Measurements from ENCODE around the gene TMEM203. TPM values are rescaled to one million over a fixed set of nuclear protein-coding genes. Genes with fewer than 3 reads are reported as not detected.
A peak's percentile ranks its signal among the peaks of the same experiment; 100 is the strongest.

TMEM203 gene
- total and polyA plus RNA-seq, 2 of the 13 experiments (the other 11 are each of a cell fraction or from before 2014, with no cell fraction given): 23.4 to 36.7 TPM

DNA sequence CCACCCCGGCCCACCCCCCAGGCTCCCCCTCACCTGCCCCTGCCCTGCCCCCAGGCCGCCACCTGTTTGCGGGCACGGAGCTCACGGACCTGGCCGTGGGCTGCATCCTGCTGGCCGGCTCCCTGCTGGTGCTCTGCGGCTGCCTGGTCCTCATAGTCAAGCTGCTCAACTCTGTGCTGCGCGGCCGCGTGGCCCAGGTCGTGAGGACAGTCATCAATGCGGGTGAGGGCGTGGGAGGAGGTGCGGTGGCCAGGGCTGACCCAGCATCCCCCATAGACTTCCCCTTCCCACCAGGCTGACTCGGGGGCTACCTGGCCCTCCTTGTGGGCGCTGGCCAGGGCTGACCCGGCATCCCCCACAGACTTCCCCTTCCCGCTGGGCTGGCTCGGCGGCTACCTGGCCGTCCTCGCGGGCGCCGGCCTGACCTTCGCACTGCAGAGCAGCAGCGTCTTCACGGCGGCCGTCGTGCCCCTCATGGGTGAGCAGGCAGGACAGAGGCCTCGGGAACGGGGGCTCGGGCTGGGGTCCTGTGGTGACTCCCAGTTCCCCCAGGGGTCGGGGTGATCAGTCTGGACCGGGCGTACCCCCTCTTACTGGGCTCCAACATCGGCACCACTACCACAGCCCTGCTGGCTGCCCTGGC lies 28.7 kb upstream of the TMEM203 start (continued):
- TF ChIP-seq, protein P1, sequence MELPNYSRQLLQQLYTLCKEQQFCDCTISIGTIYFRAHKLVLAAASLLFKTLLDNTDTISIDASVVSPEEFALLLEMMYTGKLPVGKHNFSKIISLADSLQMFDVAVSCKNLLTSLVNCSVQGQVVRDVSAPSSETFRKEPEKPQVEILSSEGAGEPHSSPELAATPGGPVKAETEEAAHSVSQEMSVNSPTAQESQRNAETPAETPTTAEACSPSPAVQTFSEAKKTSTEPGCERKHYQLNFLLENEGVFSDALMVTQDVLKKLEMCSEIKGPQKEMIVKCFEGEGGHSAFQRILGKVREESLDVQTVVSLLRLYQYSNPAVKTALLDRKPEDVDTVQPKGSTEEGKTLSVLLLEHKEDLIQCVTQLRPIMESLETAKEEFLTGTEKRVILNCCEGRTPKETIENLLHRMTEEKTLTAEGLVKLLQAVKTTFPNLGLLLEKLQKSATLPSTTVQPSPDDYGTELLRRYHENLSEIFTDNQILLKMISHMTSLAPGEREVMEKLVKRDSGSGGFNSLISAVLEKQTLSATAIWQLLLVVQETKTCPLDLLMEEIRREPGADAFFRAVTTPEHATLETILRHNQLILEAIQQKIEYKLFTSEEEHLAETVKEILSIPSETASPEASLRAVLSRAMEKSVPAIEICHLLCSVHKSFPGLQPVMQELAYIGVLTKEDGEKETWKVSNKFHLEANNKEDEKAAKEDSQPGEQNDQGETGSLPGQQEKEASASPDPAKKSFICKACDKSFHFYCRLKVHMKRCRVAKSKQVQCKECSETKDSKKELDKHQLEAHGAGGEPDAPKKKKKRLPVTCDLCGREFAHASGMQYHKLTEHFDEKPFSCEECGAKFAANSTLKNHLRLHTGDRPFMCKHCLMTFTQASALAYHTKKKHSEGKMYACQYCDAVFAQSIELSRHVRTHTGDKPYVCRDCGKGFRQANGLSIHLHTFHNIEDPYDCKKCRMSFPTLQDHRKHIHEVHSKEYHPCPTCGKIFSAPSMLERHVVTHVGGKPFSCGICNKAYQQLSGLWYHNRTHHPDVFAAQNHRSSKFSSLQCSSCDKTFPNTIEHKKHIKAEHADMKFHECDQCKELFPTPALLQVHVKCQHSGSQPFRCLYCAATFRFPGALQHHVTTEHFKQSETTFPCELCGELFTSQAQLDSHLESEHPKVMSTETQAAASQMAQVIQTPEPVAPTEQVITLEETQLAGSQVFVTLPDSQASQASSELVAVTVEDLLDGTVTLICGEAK (IDR thresholded peaks at IDR 0.05): no peak
- TF ChIP-seq, protein P1 (CRISPR knock-in tag; IDR thresholded peaks at IDR 0.05): peak; percentile 43; the same call in 1 of the 2 replicates
- TF ChIP-seq NR2F6 (IDR thresholded peaks at IDR 0.05): no peak
- TF ChIP-seq NR2F6 (CRISPR knock-in tag; IDR thresholded peaks at IDR 0.05): no peak
- peak; percentile 49; the same call in 1 of the 2 replicates for TF ChIP-seq HOXA9 (CRISPR knock-in tag; IDR thresholded peaks at IDR 0.05; ENCODE audit: borderline replicate concordance)
- TF ChIP-seq ZMYM4 (CRISPR knock-in tag; IDR thresholded peaks at IDR 0.05): 0 out of 2 replicates have a peak, but pooled peaks have one; percentile 17
- TF ChIP-seq, protein P2, sequence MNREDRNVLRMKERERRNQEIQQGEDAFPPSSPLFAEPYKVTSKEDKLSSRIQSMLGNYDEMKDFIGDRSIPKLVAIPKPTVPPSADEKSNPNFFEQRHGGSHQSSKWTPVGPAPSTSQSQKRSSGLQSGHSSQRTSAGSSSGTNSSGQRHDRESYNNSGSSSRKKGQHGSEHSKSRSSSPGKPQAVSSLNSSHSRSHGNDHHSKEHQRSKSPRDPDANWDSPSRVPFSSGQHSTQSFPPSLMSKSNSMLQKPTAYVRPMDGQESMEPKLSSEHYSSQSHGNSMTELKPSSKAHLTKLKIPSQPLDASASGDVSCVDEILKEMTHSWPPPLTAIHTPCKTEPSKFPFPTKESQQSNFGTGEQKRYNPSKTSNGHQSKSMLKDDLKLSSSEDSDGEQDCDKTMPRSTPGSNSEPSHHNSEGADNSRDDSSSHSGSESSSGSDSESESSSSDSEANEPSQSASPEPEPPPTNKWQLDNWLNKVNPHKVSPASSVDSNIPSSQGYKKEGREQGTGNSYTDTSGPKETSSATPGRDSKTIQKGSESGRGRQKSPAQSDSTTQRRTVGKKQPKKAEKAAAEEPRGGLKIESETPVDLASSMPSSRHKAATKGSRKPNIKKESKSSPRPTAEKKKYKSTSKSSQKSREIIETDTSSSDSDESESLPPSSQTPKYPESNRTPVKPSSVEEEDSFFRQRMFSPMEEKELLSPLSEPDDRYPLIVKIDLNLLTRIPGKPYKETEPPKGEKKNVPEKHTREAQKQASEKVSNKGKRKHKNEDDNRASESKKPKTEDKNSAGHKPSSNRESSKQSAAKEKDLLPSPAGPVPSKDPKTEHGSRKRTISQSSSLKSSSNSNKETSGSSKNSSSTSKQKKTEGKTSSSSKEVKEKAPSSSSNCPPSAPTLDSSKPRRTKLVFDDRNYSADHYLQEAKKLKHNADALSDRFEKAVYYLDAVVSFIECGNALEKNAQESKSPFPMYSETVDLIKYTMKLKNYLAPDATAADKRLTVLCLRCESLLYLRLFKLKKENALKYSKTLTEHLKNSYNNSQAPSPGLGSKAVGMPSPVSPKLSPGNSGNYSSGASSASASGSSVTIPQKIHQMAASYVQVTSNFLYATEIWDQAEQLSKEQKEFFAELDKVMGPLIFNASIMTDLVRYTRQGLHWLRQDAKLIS (CRISPR knock-in tag; IDR thresholded peaks at IDR 0.05): no peak
- TF ChIP-seq, protein P3, sequence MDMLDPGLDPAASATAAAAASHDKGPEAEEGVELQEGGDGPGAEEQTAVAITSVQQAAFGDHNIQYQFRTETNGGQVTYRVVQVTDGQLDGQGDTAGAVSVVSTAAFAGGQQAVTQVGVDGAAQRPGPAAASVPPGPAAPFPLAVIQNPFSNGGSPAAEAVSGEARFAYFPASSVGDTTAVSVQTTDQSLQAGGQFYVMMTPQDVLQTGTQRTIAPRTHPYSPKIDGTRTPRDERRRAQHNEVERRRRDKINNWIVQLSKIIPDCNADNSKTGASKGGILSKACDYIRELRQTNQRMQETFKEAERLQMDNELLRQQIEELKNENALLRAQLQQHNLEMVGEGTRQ (IDR thresholded peaks at IDR 0.05; ENCODE audit: low read depth, low read length): no peak
- TF ChIP-seq, protein P3 (CRISPR knock-in tag; IDR thresholded peaks at IDR 0.05; ENCODE audit: borderline replicate concordance): no peak
